Fibroblast of the aortic adventitia (primary cell): Measurements from ENCODE around the gene FSD1. TPM values are rescaled to one million over a fixed set of nuclear protein-coding genes. Genes with fewer than 3 reads are reported as not detected.

Experiments used
- DNase-seq: peaks from one replicate; pipeline ENCODE4 v3.0.0-alpha.2; 2010; ENCODE audit warnings: low read depth
- H3K4me3 ChIP-seq: 2 replicates; pipeline ENCODE4 v1.5.1; 2011; ENCODE audit warnings: low read depth, mild to moderate bottlenecking, control low read depth, low read length, moderate library complexity
- total RNA-seq: library from RNA; depleted of rRNA; stranded (reverse); fragments of >200 nt; gene quantifications from 2 replicates; pipeline ENCODE4 v1.2.3, GENCODE V29; 2012; ENCODE audit warnings: low replicate concordance
- TF ChIP-seq, protein P1 (sequence below): IDR thresholded peaks from 2 replicates; pipeline ENCODE4 v1.5.1; 2011; ENCODE audit warnings: mild to moderate bottlenecking, low read length, control low read depth, inconsistent platforms; ENCODE audit not compliant: insufficient read depth

The FSD1 gene
- total RNA-seq, 1 donor = 7.5 TPM

DNA sequence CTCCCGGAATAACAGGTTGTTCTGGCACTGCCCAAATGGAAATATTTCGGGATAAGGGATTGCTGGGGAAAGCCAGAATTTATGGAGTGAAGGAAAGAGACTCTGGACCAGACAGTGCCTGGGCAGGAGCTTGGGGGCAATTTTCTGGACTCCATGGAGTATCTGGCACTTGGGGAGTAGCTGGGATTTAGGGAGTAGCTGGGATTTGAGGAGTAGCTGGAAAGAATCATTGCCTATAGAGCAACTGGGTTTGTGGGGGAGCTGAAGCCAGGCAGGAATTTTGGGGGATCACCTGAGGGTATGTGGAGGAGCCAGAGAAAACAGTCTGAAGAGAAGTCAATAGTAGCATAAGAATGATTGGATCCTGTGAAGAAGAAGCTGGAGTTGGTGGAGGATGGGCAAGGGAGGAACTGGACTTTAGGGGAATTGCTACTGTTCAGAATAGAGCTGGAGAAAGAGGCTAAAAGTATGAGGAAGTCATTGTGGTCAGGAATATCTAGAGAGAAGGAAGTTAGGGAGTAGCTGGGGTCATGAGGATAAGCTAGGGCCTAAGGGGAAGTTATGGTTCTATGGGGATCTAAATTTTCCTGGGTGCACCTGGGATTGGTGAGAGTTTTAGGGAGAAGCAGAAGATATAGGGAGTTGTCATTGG lies 14.8 kb downstream of the FSD1 start:
- TF ChIP-seq, protein P1, sequence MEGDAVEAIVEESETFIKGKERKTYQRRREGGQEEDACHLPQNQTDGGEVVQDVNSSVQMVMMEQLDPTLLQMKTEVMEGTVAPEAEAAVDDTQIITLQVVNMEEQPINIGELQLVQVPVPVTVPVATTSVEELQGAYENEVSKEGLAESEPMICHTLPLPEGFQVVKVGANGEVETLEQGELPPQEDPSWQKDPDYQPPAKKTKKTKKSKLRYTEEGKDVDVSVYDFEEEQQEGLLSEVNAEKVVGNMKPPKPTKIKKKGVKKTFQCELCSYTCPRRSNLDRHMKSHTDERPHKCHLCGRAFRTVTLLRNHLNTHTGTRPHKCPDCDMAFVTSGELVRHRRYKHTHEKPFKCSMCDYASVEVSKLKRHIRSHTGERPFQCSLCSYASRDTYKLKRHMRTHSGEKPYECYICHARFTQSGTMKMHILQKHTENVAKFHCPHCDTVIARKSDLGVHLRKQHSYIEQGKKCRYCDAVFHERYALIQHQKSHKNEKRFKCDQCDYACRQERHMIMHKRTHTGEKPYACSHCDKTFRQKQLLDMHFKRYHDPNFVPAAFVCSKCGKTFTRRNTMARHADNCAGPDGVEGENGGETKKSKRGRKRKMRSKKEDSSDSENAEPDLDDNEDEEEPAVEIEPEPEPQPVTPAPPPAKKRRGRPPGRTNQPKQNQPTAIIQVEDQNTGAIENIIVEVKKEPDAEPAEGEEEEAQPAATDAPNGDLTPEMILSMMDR = no peak
- no peak for DNase-seq

DNA sequence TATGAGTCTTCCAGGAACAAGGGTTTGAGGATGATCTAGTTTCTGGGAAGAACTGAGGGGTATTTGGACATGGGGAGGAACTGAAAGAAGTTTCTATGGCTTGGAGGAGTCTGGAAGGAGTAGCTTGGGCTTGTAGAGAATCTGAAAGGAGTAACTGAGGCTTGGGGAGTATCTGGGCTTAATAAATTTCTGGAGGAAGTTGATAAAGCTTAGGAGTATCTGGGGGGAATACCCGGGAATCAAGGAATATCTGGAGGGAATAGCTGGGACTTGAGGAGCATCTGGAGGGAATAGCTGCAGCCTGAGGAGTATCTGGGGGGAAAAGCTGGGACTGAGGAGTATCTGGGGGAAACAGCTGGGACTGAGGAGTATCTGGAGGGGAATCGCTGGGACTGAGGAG lies 16.0 kb downstream of the FSD1 start:
- no peak for DNase-seq
- no peak overlapping the region for H3K4me3 ChIP-seq
- TF ChIP-seq, protein P1 = no peak

More for the DNA sequence above, 14.8 kb downstream of the FSD1 start:
- H3K4me3 ChIP-seq = no peak overlapping the region

DNA sequence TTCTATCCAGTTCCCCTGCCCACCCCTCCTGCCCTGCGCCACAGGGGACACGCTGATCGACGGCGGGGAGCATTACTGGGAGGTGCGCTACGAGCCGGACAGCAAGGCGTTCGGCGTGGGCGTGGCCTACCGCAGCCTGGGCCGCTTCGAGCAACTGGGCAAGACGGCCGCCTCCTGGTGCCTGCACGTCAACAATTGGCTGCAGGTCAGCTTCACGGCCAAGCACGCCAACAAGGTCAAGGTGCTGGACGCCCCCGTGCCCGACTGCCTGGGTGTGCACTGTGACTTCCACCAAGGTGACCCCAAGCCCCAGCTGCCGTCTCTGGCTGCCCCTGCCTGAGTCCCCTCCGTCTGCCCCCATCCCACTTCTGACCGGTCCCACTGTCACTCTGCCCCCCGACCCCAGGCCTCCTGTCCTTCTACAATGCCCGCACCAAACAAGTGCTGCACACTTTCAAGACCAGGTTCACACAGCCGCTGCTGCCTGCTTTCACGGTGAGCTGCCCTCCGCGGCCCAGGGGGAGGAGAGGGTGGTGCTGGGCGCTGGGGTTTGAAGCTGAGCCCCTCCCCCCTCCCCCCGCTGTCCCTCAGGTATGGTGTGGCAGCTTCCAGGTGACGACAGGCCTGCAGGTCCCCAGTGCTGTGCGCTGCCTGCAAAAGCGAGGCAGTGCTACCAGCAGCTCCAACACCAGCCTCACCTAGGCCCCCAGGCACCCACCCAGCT lies 18.7 kb downstream of the FSD1 start:
- H3K4me3 ChIP-seq = no peak overlapping the region
- TF ChIP-seq, protein P1 = no peak
- no peak for DNase-seq

DNA sequence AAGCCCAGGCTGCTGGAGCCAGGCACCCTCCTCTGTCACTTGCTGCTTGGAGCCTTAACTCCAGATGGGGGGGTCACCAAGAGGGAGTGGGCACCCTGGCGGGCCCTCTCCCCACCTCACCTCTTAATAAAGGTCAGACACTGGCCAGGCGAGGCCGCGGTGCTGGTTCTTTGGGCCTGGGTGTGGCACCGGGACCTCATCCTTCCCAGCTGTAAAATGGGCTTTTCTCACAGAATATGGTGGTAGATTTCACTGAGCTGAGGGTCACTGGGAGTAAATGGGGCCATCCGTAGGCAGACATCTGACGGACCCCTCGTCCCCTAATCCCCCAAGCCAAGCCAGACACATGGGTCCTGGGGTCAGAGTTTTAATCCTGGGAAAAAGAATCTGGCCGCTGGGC lies 19.3 kb downstream of the FSD1 start:
- TF ChIP-seq, protein P1 = no peak
- DNase-seq = no peak

DNA sequence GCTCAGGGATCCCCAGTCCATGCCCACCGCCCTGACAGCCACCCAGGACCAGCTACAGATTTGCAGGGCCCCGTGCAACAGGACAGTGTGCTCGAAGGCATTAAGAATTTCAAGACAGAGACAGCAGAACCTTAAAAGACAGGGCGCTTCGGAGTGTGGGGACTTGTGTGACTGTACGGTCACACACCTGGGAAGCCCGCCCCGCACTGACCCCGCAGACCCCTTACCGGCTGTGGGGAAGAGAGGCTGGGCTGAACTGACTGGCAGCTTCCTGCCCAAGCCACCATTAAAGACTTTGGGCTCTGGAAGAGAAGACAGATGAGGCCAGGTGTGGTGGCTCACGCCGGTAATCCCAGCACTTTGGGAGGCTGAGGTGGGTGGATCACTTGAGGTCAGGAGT lies 19.8 kb downstream of the FSD1 start:
- no peak overlapping the region for H3K4me3 ChIP-seq
- TF ChIP-seq, protein P1 = no peak
- DNase-seq = no peak

More for the DNA sequence above, 19.3 kb downstream of the FSD1 start:
- no peak overlapping the region for H3K4me3 ChIP-seq

DNA sequence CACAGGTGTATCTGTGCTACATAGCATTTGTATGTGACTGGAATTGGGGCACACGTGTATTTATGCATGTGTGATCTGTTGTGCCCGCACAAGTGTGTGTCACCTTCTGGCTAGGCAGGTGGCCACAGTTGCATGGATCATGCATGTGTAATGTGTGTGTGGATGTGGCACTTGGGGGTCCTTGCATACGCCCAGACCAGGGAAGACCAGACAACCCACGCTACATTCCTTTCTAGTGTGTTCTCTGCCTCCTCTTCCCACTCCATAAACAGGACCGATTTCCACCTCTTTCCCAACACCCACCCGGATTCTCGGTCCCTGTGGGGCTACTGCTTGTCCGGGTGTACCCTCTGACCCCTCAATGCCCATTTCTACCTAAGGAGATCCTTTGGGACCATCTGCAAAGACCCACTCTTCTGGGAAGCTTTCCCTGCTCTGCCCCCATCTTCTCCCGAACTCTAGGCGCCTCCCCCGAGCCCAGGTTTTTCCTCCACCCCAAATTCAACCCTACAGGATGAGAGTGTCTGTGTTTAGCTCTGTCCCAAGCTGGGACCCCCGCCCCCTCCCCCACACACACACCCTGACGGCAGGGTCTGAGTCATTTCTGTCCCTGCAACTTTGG lies 21.9 kb downstream of the FSD1 start:
- no peak overlapping the region for H3K4me3 ChIP-seq
- TF ChIP-seq, protein P1 = no peak
- DNase-seq = no peak
